ENCODE data around the gene UBE2D4.
A peak's percentile ranks its signal among the peaks of the same experiment; 100 is the strongest.

UBE2D4 gene

GRCh38 chr7:43925984-43926797, at the start of gene UBE2D4:
Gene UBE2D4 (plus strand): TSS chr7:43926436. CDS start chr7:43926533, 97 bp downstream.
- Mint-ChIP-seq H3K27me3 (ENCODE audit: low read depth) (no peaks in the 10 kb centered on the region), H3K4me1 (peaks cover 14% of the 10 kb centered on the region), H3K36me3 (ENCODE audit: low read depth) (no peaks in the 10 kb centered on the region), H3K27ac (peak within 1 kb of the TSS; percentile 77 to 91 (median 91)), H3K4me3 (peak within 1 kb of the TSS; percentile 82 to 93 (median 90)), H3K9me3 (no peaks in the 10 kb centered on the region)
- no peak for TF ChIP-seq CTCF (IDR thresholded peaks at IDR 0.05; ENCODE audit: unreplicated experiment in 3 of 3)

GRCh38 chr7:43876976-43877745, 49.1 kb upstream of the UBE2D4 start:
- Mint-ChIP-seq H3K4me3 (no peak overlapping the region), H3K9me3 (no peaks in the 10 kb centered on the region), H3K36me3 (ENCODE audit: low read depth) (peaks cover 55% of the 10 kb centered on the region), H3K27me3 (ENCODE audit: low read depth) (no peaks in the 10 kb centered on the region), H3K4me1 (peaks cover 10% of the 10 kb centered on the region), H3K27ac (no peak overlapping the region)
- TF ChIP-seq CTCF (IDR thresholded peaks at IDR 0.05; ENCODE audit: unreplicated experiment in 3 of 3) = no peak

GRCh38 chr7:43877968-43878864, 48.0 kb upstream of the UBE2D4 start:
- H3K36me3 Mint-ChIP-seq (ENCODE audit: low read depth) = peaks cover 60% of the 10 kb centered on the region
- no peaks in the 10 kb centered on the region for H3K4me1 Mint-ChIP-seq
- no peak overlapping the region for H3K27ac Mint-ChIP-seq
- no peaks in the 10 kb centered on the region for H3K27me3 Mint-ChIP-seq (ENCODE audit: low read depth)
- no peak overlapping the region for H3K4me3 Mint-ChIP-seq
- H3K9me3 Mint-ChIP-seq = no peaks in the 10 kb centered on the region
- TF ChIP-seq CTCF (IDR thresholded peaks at IDR 0.05; ENCODE audit: unreplicated experiment in 3 of 3) = no peak

GRCh38 chr7:43878867-43879266, 47.4 kb upstream of the UBE2D4 start:
- no peak overlapping the region for H3K27ac Mint-ChIP-seq
- H3K4me1 Mint-ChIP-seq = no peaks in the 10 kb centered on the region
- H3K36me3 Mint-ChIP-seq (ENCODE audit: low read depth) = peaks cover 64% of the 10 kb centered on the region
- H3K27me3 Mint-ChIP-seq (ENCODE audit: low read depth) = no peaks in the 10 kb centered on the region
- H3K4me3 Mint-ChIP-seq = no peak overlapping the region
- TF ChIP-seq CTCF (IDR thresholded peaks at IDR 0.05; ENCODE audit: unreplicated experiment in 3 of 3) = no peak
- no peaks in the 10 kb centered on the region for H3K9me3 Mint-ChIP-seq

- H3K4me3 Mint-ChIP-seq = no peak overlapping the region
- TF ChIP-seq CTCF (IDR thresholded peaks at IDR 0.05; ENCODE audit: unreplicated experiment in 3 of 3) = no peak
- H3K9me3 Mint-ChIP-seq = no peaks in the 10 kb centered on the region
- H3K36me3 Mint-ChIP-seq (ENCODE audit: low read depth) = peaks cover 70% of the 10 kb centered on the region
- no peaks in the 10 kb centered on the region for H3K4me1 Mint-ChIP-seq
- H3K27ac Mint-ChIP-seq = no peak overlapping the region
- no peaks in the 10 kb centered on the region for H3K27me3 Mint-ChIP-seq (ENCODE audit: low read depth)
Measured at GRCh38 chr7:43879477-43879876, 46.8 kb upstream of the UBE2D4 start.
